Measurements from ENCODE around the gene FOXI2. TPM values are rescaled to one million over a fixed set of nuclear protein-coding genes. Genes with fewer than 3 reads are reported as not detected.

FOXI2 gene
- total RNA-seq, 1 experiment from 2014 or later, result not detected

- no TSS peak for BruUV-seq (replicated peaks)
- Mint-ChIP-seq H3K27ac (ENCODE audit: low read depth, unreplicated experiment) (no peak overlapping the region), H3K36me3 (ENCODE audit: insufficient read depth, unreplicated experiment) (no peaks in the 10 kb centered on the region), H3K27me3 (ENCODE audit: insufficient read depth, unreplicated experiment) (peaks cover 48% of the 10 kb centered on the region), H3K4me1 (ENCODE audit: insufficient read depth, unreplicated experiment) (no peaks in the 10 kb centered on the region), H3K4me3 (ENCODE audit: unreplicated experiment) (no peak overlapping the region), H3K9me3 (ENCODE audit: unreplicated experiment) (peaks cover 7% of the 10 kb centered on the region)
- POLR2A ChIA-PET, result no interaction called here
- CTCF ChIA-PET, result no interaction called here
- TF ChIP-seq CTCF (IDR thresholded peaks at IDR 0.05; ENCODE audit: unreplicated experiment), result no peak
- intact Hi-C loops (cut with micrococcal nuclease), result no loop called here
- DNase-seq (ENCODE audit: unreplicated experiment), result no peak
These were observed 53.2 kb downstream of the FOXI2 start for GRCh38 chr10:127790066-127790624.

Other genes starting within 250 kb of the FOXI2 start
- gene NPS, start 187.9 kb upstream of the FOXI2 start, total RNA-seq (2022), result not detected in 2 replicates
- not detected in 2 replicates for gene CLRN3, start 155.8 kb downstream of the FOXI2 start, total RNA-seq (2022)
- gene PTPRE, start 169.9 kb downstream of the FOXI2 start, total RNA-seq (2022), result 21.8 and 34.6 TPM in 2 replicates

All from MCF 10A (cell line).